ENCODE data around the gene KCNH1. TPM values are rescaled to one million over a fixed set of nuclear protein-coding genes. Genes with fewer than 3 reads are reported as not detected.

KCNH1 gene
- total and polyA plus RNA-seq, 9 of the 15 experiments (the other 6 are each of a cell fraction or from before 2014, with no cell fraction given): not detected

- TF ChIP-seq ARID4B (CRISPR knock-in tag; IDR thresholded peaks at IDR 0.05) (0 out of 2 replicates have a peak, but pooled peaks have one; percentile 65), ZNF592 (IDR thresholded peaks at IDR 0.05) (peak; percentile 70), ZNF740 (CRISPR knock-in tag; IDR thresholded peaks at IDR 0.05) (peak; percentile 75), ZNF740 (tag; IDR thresholded peaks at IDR 0.05) (no peak), CBX5 (IDR thresholded peaks at IDR 0.05; ENCODE audit: borderline replicate concordance, low read depth) (peak; percentile 69; the same call in 1 of the 2 replicates), ZSCAN32 (CRISPR knock-in tag; IDR thresholded peaks at IDR 0.05) (no peak), ZNF77 (CRISPR knock-in tag; IDR thresholded peaks at IDR 0.05) (no peak), NUFIP1 (IDR thresholded peaks at IDR 0.05; ENCODE audit: partially characterized antibody) (no peak), ZNF384 (IDR thresholded peaks at IDR 0.05; ENCODE audit: low read depth, low read length) (peak; percentile 54; the same call in 1 of the 2 replicates), L3MBTL2 (IDR thresholded peaks at IDR 0.05) (peak; percentile 99), HMGN3 (IDR thresholded peaks at IDR 0.05; ENCODE audit: borderline replicate concordance, extremely low read depth, insufficient read length, low read depth, low read length) (peak; percentile 81), ILF3 (IDR thresholded peaks at IDR 0.05; ENCODE audit: borderline replicate concordance) (peak; percentile 71; the same call in 1 of the 2 replicates), FIP1L1 (IDR thresholded peaks at IDR 0.05; ENCODE audit: low read depth, low read length, poor library complexity, severe bottlenecking) (peak; percentile 88), SMAD4 (CRISPR knock-in tag; conservative IDR thresholded peaks at IDR 0.05) (peak; percentile 87)
Measured at GRCh38 chr1:211133836-211134669, at the start of gene KCNH1 (continued).
